Esophagus muscularis mucosa (tissue), 3 donors: ENCODE measurements around the gene DCAF6.

Experiments used
- POLR2AphosphoS5 ChIP-seq, 2 donors: sonication (generic); formaldehyde crosslinking; IDR thresholded peaks; one replicate each; pipeline ENCODE4 v1.6.1; 2017; ENCODE audit warnings: antibody characterized with exemption in 2 of 2
- TF ChIP-seq, protein P1 (sequence below), 3 experiments: fragments of 200-600 bp in 2 of 3; fragments of 450-650 bp in 1 of 3; sonication (generic) in 2 of 3; IDR thresholded peaks; one replicate each; pipeline ENCODE4 v1.5.1; 2017 to 2019; ENCODE audit warnings: antibody characterized with exemption in 3 of 3, mild to moderate bottlenecking in 2 of 3, moderate library complexity in 1 of 3

DNA sequence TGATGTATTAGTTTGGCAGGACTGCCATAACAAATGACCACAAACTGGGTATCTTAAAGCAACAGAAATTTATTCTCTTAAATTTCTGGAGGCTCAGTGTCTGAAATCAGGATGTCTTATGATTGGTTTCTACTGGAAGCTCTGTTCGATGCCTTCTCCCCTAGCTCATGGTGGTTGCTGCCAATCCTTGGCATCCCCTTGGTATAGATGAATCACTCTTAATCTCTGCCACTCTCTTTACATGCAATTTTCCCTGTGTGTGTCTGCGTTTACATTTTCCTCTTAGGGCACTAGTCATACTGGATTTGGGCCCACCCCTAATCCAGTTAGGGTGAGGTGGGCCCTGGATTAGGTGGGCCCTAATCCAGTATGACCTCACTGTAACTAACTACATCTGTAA, 55.1 kb downstream of the DCAF6 start:
- TF ChIP-seq POLR2AphosphoS5 (IDR thresholded peaks at IDR 0.05) = no peak
- TF ChIP-seq, protein P1, sequence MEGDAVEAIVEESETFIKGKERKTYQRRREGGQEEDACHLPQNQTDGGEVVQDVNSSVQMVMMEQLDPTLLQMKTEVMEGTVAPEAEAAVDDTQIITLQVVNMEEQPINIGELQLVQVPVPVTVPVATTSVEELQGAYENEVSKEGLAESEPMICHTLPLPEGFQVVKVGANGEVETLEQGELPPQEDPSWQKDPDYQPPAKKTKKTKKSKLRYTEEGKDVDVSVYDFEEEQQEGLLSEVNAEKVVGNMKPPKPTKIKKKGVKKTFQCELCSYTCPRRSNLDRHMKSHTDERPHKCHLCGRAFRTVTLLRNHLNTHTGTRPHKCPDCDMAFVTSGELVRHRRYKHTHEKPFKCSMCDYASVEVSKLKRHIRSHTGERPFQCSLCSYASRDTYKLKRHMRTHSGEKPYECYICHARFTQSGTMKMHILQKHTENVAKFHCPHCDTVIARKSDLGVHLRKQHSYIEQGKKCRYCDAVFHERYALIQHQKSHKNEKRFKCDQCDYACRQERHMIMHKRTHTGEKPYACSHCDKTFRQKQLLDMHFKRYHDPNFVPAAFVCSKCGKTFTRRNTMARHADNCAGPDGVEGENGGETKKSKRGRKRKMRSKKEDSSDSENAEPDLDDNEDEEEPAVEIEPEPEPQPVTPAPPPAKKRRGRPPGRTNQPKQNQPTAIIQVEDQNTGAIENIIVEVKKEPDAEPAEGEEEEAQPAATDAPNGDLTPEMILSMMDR (IDR thresholded peaks at IDR 0.05) = no peak
